HG03520 (cell line): ENCODE data around the gene LRRC8B.

Experiments used
- ATAC-seq: cut with Tn5 transposase; IDR thresholded peaks from one replicate; pipeline ENCODE4 v1.9.1; 2021; ENCODE audit warnings: mild to moderate bottlenecking, moderate library complexity; ENCODE audit not compliant: unreplicated experiment

Gene LRRC8B

GRCh38 chr1:89630048-89630447 lies 105.4 kb downstream of the LRRC8B start:
- ATAC-seq = no peak

GRCh38 chr1:89631816-89632656 lies 107.4 kb downstream of the LRRC8B start:
- ATAC-seq = no peak

- ATAC-seq = peak; percentile 80
Measured at GRCh38 chr1:89632657-89633247, 108.1 kb downstream of the LRRC8B start, which contains the start of gene LRRC8C. Gene LRRC8C (plus strand): TSS chr1:89633120. CDS start chr1:89686474, 53,354 bp downstream.

DNA sequence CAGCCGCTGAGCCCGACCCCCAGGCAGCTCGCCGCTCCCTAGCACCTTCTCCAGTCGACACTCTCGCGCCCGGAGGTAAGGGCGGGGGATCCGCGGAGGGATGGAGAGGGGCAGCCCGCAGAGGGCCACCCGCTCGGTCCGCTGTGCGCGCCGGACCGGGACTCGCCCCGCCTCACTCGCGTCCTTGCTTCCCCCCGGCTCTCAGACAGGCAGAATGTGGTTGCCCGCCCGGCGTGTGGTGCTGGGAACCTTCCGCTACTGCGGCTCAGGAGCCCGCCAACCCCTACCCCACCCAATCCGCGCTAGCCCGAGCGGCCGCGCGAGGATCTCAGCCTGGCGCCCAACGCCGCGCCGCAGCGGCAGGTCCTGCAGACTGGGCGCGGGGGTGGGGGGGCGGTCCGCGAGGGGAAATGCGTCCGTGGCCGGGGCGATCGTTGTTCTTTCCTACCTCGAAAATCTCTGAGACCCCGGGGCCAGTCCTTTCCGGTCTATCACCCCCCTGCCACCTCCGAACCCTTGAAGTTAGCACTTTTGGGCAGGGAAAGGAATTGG lies 108.7 kb downstream of the LRRC8B start:
- peak; percentile 35 for ATAC-seq

GRCh38 chr1:89633800-89634625 lies 109.4 kb downstream of the LRRC8B start:
- no peak for ATAC-seq

GRCh38 chr1:89635825-89636815 lies 111.5 kb downstream of the LRRC8B start:
- ATAC-seq = no peak

DNA sequence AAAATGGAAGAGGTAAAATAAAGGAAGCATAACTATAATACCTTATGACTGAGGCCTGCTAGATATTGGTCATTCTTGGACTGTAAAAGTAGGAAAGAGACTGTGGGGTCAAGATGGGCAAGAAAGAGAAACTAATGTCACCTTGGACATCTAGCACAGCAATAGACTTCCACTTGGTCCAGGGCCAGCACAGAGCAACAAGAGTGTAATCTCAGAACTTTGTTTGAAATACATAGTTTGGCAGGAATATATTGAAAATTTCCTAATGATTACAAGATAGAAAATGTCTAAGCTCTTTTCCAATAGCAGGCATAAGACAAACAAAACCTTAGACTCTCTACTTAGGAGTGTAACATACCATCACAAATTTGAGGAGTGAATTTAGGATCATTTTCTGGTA lies 112.9 kb downstream of the LRRC8B start:
- ATAC-seq = no peak

DNA sequence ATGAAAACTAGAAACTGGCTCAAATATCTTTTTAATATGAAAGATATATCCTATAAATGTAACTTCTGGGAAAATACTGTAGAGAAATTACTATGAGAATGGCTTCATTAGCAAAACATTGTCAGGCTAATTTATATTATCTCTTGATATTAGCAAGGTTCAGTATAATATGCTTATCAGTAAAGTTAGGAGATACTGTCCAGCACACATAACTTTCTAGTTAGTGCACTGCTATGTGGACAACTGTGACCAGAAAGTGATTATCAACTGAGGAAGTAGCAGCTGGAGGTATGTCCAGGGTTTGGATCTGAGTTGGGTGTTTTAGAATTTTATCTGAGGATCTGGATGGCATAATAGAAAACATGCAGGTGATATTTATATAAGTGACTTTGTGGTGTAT lies 115.8 kb downstream of the LRRC8B start:
- ATAC-seq = no peak

GRCh38 chr1:89641781-89642180 lies 117.2 kb downstream of the LRRC8B start:
- no peak for ATAC-seq

DNA sequence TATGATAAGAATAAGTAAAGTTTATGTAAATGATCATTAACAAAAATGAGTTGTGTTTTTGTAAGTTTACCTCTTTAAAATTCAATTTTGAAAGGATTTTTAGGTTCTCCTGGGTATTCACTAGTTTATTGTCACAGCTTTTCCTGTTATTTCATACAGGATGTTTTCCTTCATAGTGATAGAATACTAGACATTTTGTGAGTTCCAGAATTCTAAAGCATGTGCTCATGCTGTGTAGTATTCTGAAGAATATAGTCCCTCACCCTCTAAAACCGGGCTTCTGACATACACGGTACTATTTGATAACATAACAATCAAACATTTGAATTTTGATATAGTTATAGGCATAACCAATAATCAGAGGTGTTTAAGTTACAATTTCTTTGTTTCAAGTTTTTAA lies 118.9 kb downstream of the LRRC8B start:
- no peak for ATAC-seq

- no peak for ATAC-seq
Measured at GRCh38 chr1:89644119-89644814, 119.6 kb downstream of the LRRC8B start.

- no peak for ATAC-seq
Measured at GRCh38 chr1:89646259-89646658, 121.6 kb downstream of the LRRC8B start.
